ENCODE results near the gene TINAG.
"Not testable (repeated sequence)": the region's sequence is repeated elsewhere in the genome, so short reads cannot be mapped to it uniquely, and the experiment has no call there.

TINAG gene

DNA sequence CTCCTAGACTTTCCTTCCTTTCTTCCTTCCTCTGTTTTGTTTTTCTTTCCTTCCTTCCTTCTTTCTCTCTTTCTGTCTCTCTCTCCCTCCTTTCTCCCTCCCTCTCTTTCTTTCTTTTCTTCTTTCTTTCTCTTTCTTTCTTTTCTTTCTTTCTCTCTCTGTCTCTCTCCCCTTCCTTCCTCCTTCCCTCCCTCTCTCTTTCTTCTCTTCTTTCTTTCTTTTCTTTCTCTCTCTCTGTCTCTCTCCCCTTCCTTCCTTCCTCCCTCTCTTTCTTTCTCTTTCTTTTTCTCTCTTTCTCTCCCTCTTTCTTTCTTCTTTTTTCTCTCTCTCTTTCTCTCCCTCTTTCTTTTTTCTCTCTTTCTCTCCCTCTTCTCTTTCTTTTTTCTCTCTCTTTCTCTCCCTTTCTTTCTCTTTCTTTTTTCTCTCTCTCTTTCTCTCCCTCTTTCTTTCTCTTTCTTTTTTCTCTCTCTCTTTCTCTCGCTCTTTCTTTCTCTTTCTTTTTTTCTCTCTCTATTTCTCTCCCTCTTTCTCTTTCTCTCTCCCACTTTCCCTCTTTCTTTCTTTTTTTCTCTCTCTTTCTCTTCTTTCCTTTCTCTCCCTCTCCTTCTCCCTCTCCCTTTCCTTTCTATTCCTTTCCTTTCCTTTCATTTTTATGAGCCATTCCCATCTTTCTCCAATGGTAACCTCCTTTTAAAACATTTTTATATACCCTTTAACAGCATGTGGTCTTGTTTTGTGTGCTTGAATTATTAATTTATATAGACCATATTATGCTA is 2.3 kb downstream of the TINAG start:
- H3K27me3 ChIP-seq (ENCODE audit: control insufficient read depth in 1 of 2, insufficient read depth in 2 of 2, low read length in 2 of 2): no peaks in the 10 kb centered on the region
- H3K36me3 ChIP-seq (ENCODE audit: insufficient read depth, low read length): no peaks in the 10 kb centered on the region
- H3K4me3 ChIP-seq (ENCODE audit: low read depth in 1 of 2, low read length in 2 of 2): no peak overlapping the region
- no peak overlapping the region for H3K9ac ChIP-seq (ENCODE audit: low read length)
- H3K4me1 ChIP-seq (ENCODE audit: insufficient read depth, low read length): no peaks in the 10 kb centered on the region
- H3K9me3 ChIP-seq (ENCODE audit: low read length): no peaks in the 10 kb centered on the region
- no peak overlapping the region for H3K27ac ChIP-seq (ENCODE audit: low read depth, low read length)

DNA sequence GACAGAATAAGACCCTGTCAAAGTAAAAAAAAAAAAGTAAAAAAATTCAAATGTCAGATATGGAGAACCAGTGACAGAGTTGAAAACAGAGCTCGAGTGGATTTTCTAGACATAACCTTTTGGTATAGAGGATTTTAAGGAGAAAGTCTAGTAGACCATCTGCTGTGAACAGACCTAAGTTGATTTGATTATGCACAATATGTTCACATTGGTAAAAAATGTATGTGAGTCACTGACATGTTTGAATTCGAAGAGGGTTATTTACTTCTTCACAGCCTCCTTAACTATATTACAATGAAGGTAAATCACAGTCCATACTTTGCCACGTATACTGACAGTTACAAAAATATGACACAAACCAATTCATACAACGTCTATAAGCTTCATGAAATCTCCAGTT is 7.4 kb downstream of the TINAG start:
- H3K9me3 ChIP-seq (ENCODE audit: low read length): no peaks in the 10 kb centered on the region
- no peaks in the 10 kb centered on the region for H3K27me3 ChIP-seq (ENCODE audit: control insufficient read depth in 1 of 2, insufficient read depth in 2 of 2, low read length in 2 of 2)
- H3K4me3 ChIP-seq (ENCODE audit: low read depth in 1 of 2, low read length in 2 of 2): no peak overlapping the region
- no peak overlapping the region for H3K27ac ChIP-seq (ENCODE audit: low read depth, low read length)
- no peaks in the 10 kb centered on the region for H3K4me1 ChIP-seq (ENCODE audit: insufficient read depth, low read length)
- no peak overlapping the region for H3K9ac ChIP-seq (ENCODE audit: low read length)
- no peaks in the 10 kb centered on the region for H3K36me3 ChIP-seq (ENCODE audit: insufficient read depth, low read length)

DNA sequence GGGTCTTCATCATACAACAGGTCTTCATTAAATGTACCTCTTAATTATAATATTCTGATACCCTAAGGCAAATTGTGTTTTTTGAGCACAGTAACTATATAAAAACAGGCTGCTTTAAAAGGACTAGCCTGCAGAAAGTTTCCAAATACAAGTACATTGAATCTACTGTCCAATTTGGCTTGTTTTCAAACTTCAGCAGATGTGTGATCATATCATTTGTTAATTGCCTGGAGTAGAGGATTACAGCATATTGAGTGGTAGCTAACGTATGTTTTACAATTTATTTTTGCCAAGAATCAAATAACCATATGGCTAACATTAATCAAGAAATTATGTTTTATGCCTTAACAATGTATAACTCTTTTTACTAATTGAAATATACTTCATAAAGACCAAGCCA is 12.6 kb downstream of the TINAG start:
- H3K27me3 ChIP-seq (ENCODE audit: control insufficient read depth in 1 of 2, insufficient read depth in 2 of 2, low read length in 2 of 2): no peaks in the 10 kb centered on the region
- H3K27ac ChIP-seq (ENCODE audit: low read depth, low read length): no peak overlapping the region
- no peak overlapping the region for H3K4me3 ChIP-seq (ENCODE audit: low read depth in 1 of 2, low read length in 2 of 2)
- H3K36me3 ChIP-seq (ENCODE audit: insufficient read depth, low read length): no peaks in the 10 kb centered on the region
- no peaks in the 10 kb centered on the region for H3K4me1 ChIP-seq (ENCODE audit: insufficient read depth, low read length)
- no peaks in the 10 kb centered on the region for H3K9me3 ChIP-seq (ENCODE audit: low read length)
- no peak overlapping the region for H3K9ac ChIP-seq (ENCODE audit: low read length)

DNA sequence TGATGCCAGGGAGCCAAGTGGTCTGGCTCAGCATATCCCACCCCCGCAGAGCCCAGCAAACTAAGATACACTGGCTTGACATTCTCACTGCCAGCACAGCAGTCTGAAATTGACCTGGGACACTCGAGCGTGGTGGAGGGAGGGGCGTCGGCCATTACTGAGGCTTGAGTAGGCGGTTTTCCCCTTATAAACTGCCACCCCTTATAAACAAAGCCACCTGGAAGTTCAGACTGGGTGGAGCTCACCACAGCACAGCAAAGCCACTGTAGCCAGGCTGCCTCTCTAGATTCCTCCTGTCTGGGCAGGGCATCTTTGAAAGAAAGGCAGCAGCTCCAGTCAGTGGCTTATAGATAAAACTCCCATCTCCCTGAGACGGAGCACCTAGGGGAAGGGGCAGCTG is 19.4 kb downstream of the TINAG start:
- H3K4me3 ChIP-seq (ENCODE audit: low read depth in 1 of 2, low read length in 2 of 2): no peak overlapping the region
- no peak overlapping the region for H3K9ac ChIP-seq (ENCODE audit: low read length)
- H3K27ac ChIP-seq (ENCODE audit: low read depth, low read length): no peak overlapping the region
- no peaks in the 10 kb centered on the region for H3K36me3 ChIP-seq (ENCODE audit: insufficient read depth, low read length)
- no peaks in the 10 kb centered on the region for H3K27me3 ChIP-seq (ENCODE audit: control insufficient read depth in 1 of 2, insufficient read depth in 2 of 2, low read length in 2 of 2)
- no peaks in the 10 kb centered on the region for H3K9me3 ChIP-seq (ENCODE audit: low read length)
- no peaks in the 10 kb centered on the region for H3K4me1 ChIP-seq (ENCODE audit: insufficient read depth, low read length)

DNA sequence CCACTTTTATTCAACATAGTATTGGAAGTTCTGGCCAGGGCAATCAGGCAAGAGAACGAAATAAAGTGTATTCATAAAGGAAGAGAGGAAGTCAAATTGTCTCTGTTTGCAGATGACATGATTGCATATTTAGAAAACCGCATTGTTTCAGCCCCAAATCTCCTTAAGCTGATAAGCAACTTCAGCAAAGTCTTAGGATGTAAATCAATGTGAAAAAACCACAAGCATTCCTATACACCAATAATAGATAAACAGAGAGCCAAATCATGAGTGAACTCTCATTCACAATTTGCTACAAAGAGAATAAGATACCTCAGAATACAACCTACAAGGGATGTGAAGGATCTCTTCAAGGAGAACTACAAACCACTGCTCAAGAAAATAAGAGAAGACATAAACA is 23.3 kb downstream of the TINAG start:
- H3K4me3 ChIP-seq (ENCODE audit: low read depth in 1 of 2, low read length in 2 of 2); H3K4me1 ChIP-seq (ENCODE audit: insufficient read depth, low read length); H3K36me3 ChIP-seq (ENCODE audit: insufficient read depth, low read length); H3K27me3 ChIP-seq (ENCODE audit: control insufficient read depth in 1 of 2, insufficient read depth in 2 of 2, low read length in 2 of 2); H3K9me3 ChIP-seq (ENCODE audit: low read length); H3K9ac ChIP-seq (ENCODE audit: low read length); H3K27ac ChIP-seq (ENCODE audit: low read depth, low read length): not testable (repeated sequence)

DNA sequence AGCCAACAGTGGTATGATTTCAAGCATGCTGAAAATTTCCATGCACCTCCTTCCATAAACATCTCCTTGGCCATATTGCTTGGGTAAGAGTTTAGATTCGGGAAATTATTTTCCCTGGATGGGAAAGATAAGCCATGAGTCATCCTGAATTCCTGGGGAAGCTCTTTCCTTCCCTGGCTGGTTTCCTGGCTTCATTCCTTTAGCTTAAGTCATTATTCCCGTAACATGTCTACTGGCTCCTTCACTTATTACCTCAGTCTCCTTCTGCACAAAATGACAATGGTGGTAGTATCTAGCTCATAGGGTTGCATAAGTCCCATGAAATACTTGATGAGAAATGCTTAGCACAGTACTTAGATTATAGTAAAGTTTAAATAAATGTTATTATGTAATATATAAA is 27.6 kb downstream of the TINAG start:
- no peak overlapping the region for H3K4me3 ChIP-seq (ENCODE audit: low read depth in 1 of 2, low read length in 2 of 2)
- no peaks in the 10 kb centered on the region for H3K27me3 ChIP-seq (ENCODE audit: control insufficient read depth in 1 of 2, insufficient read depth in 2 of 2, low read length in 2 of 2)
- H3K9me3 ChIP-seq (ENCODE audit: low read length): no peaks in the 10 kb centered on the region
- peaks cover 5% of the 10 kb centered on the region for H3K4me1 ChIP-seq (ENCODE audit: insufficient read depth, low read length)
- H3K27ac ChIP-seq (ENCODE audit: low read depth, low read length): no peak overlapping the region
- H3K36me3 ChIP-seq (ENCODE audit: insufficient read depth, low read length): no peaks in the 10 kb centered on the region
- no peak overlapping the region for H3K9ac ChIP-seq (ENCODE audit: low read length)

DNA sequence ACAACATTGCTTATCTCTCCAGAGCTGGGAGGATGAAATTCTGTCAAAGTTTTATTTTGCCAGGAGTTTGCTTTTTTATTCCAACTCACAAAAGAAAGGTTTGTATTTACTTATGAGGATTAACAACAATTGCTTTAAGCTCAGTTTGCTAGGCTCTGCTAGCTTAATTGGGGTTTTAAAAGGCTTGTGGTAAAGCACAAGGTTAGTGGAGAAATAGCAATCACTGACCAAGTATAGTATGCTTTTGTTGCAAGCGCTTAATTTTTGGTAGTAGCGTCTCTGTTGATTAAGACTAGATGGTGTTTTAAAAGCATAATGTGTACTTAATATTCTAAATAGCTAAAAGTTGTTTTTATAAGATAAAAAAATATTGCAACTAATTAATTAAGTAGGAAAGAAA is 45.7 kb downstream of the TINAG start:
- Histone ChIP-seq H3K9me3 (ENCODE audit: low read length) (no peaks in the 10 kb centered on the region), H3K4me1 (ENCODE audit: insufficient read depth, low read length) (no peaks in the 10 kb centered on the region), H3K36me3 (ENCODE audit: insufficient read depth, low read length) (no peaks in the 10 kb centered on the region), H3K27ac (ENCODE audit: low read depth, low read length) (no peak overlapping the region), H3K27me3 (ENCODE audit: control insufficient read depth in 1 of 2, insufficient read depth in 2 of 2, low read length in 2 of 2) (no peaks in the 10 kb centered on the region), H3K4me3 (ENCODE audit: low read depth in 1 of 2, low read length in 2 of 2) (no peak overlapping the region), H3K9ac (ENCODE audit: low read length) (no peak overlapping the region)

DNA sequence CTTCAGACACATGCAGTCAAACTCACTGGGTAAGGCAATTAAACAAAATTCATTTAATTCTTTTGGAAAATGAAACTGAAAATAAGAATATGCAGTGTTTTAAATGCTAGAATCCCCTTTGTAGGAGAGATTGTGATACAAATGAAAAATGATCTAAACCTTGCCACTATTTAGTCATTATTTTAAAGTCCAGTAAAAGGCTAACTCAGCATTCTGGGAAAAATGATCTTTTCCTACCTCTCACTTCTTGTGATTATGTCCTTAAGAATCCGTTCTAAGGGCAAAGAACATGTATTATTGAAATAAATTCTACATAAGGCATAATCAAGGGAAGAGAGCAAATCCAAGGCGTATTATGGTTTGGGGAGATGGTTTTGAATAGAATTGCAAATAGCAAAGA is 46.4 kb downstream of the TINAG start:
- no peaks in the 10 kb centered on the region for H3K4me1 ChIP-seq (ENCODE audit: insufficient read depth, low read length)
- H3K9ac ChIP-seq (ENCODE audit: low read length): no peak overlapping the region
- H3K9me3 ChIP-seq (ENCODE audit: low read length): no peaks in the 10 kb centered on the region
- H3K4me3 ChIP-seq (ENCODE audit: low read depth in 1 of 2, low read length in 2 of 2): no peak overlapping the region
- H3K36me3 ChIP-seq (ENCODE audit: insufficient read depth, low read length): no peaks in the 10 kb centered on the region
- H3K27ac ChIP-seq (ENCODE audit: low read depth, low read length): no peak overlapping the region
- no peaks in the 10 kb centered on the region for H3K27me3 ChIP-seq (ENCODE audit: control insufficient read depth in 1 of 2, insufficient read depth in 2 of 2, low read length in 2 of 2)

DNA sequence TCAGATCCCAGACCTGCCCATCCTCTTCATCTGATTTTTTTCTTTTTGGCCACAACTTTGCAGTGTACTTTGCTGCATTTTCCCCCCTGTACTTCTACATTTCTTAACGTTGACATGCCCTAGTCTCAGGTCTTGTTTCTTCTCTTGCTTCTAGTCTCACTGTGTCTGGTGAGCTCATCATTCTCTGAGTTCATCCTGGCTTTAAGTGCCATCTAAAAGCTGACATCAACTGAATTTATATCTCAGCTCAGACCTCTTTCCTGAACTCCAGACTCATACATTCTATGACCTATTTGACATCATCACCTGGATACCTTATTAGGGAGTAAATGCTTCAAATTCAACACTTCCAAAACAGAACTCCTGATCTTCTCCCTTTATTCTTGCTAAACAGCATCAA is 48.9 kb downstream of the TINAG start:
- no peaks in the 10 kb centered on the region for H3K27me3 ChIP-seq (ENCODE audit: control insufficient read depth in 1 of 2, insufficient read depth in 2 of 2, low read length in 2 of 2)

DNA sequence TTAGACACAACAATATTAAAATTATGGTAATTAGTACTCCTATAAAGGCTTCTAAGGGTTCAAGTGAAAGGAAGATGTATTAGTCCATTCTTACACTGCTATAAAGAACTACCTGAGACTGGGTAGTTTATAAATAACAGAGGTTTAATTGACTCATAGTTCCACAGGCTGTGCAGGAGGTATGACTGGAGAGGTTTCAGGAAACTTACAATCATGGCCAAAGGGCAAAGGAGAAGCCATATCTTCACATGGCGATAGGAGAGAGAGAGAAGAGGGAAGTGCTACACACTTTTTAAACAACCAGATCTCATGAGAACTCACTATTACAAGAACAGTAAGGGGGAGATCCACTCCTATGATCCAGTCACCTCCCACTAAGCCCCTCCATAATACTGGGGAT is 52.9 kb downstream of the TINAG start:
- H3K9ac ChIP-seq (ENCODE audit: low read length): no peak overlapping the region
- H3K36me3 ChIP-seq (ENCODE audit: insufficient read depth, low read length): no peaks in the 10 kb centered on the region
- H3K4me1 ChIP-seq (ENCODE audit: insufficient read depth, low read length): no peaks in the 10 kb centered on the region

More for the DNA sequence above, 48.9 kb downstream of the TINAG start:
- Histone ChIP-seq H3K9ac (ENCODE audit: low read length) (no peak overlapping the region), H3K4me3 (ENCODE audit: low read depth in 1 of 2, low read length in 2 of 2) (no peak overlapping the region), H3K27ac (ENCODE audit: low read depth, low read length) (no peak overlapping the region), H3K4me1 (ENCODE audit: insufficient read depth, low read length) (no peaks in the 10 kb centered on the region), H3K36me3 (ENCODE audit: insufficient read depth, low read length) (no peaks in the 10 kb centered on the region), H3K9me3 (ENCODE audit: low read length) (no peaks in the 10 kb centered on the region)

DNA sequence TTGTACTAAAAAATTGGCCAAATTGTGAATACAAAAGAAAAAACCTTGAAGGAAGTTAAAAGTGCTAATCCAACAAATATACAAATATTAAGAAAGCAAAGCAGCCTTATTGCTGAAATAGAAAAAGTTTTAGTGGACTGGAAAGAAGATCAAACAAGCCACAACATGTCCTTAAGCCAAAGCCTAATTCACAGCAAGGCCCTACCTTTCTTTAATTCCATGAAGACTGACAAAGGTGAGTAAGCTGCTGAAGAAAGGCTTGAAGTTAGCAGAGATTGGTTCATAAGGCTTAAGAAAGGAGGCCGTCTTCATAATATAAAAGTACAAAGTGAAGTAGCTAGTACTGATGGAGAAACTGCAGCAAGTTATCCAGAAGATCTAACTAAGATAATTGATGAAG is 53.5 kb downstream of the TINAG start:
- Histone ChIP-seq H3K9me3 (ENCODE audit: low read length) (no peaks in the 10 kb centered on the region), H3K4me3 (ENCODE audit: low read depth in 1 of 2, low read length in 2 of 2) (no peak overlapping the region), H3K36me3 (ENCODE audit: insufficient read depth, low read length) (no peaks in the 10 kb centered on the region), H3K27ac (ENCODE audit: low read depth, low read length) (no peak overlapping the region), H3K9ac (ENCODE audit: low read length) (no peak overlapping the region), H3K4me1 (ENCODE audit: insufficient read depth, low read length) (no peaks in the 10 kb centered on the region), H3K27me3 (ENCODE audit: control insufficient read depth in 1 of 2, insufficient read depth in 2 of 2, low read length in 2 of 2) (no peaks in the 10 kb centered on the region)

More for the DNA sequence above, 52.9 kb downstream of the TINAG start:
- Histone ChIP-seq H3K9me3 (ENCODE audit: low read length) (no peaks in the 10 kb centered on the region), H3K27ac (ENCODE audit: low read depth, low read length) (no peak overlapping the region), H3K27me3 (ENCODE audit: control insufficient read depth in 1 of 2, insufficient read depth in 2 of 2, low read length in 2 of 2) (no peaks in the 10 kb centered on the region), H3K4me3 (ENCODE audit: low read depth in 1 of 2, low read length in 2 of 2) (no peak overlapping the region)

DNA sequence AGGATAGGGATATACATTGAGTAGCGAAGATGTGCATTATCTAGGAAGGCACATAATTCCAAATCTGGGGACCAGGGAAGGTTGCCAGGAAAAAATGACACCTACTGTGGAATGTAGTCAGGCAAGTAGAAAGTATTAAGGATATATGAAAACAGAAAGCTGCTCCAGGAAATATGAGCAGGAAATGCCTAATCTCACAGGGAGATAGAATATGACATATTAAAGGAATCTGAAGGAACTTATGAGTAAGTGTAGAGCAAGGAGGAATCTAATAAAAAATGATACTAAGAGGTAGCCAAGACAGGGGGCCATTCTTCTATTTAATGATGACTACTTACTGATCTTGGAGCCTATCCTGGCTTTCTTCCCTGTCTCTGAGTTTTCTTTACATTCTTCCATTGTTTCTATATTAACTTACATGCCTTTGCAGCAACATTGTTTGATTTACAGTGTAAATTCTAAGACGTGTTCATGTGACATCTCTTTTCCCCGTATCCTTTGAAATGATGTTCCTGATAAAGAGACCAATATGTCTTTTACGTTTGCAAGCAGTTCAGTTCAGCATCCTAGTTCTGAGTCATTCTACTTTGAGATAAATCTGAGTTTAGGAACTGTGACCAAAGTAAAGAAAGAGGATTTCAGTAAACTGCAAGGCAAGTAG is 58.6 kb downstream of the TINAG start:
- H3K36me3 ChIP-seq (ENCODE audit: insufficient read depth, low read length): no peaks in the 10 kb centered on the region
- H3K27ac ChIP-seq (ENCODE audit: low read depth, low read length): no peak overlapping the region

More for the DNA sequence above, 58.6 kb downstream of the TINAG start:
- no peaks in the 10 kb centered on the region for H3K9me3 ChIP-seq (ENCODE audit: low read length)
- H3K4me1 ChIP-seq (ENCODE audit: insufficient read depth, low read length): no peaks in the 10 kb centered on the region
- no peak overlapping the region for H3K4me3 ChIP-seq (ENCODE audit: low read depth in 1 of 2, low read length in 2 of 2)
- no peak overlapping the region for H3K9ac ChIP-seq (ENCODE audit: low read length)
- H3K27me3 ChIP-seq (ENCODE audit: control insufficient read depth in 1 of 2, insufficient read depth in 2 of 2, low read length in 2 of 2): no peaks in the 10 kb centered on the region

All from muscle layer of colon (tissue), 2 donors.